ENCODE data around the gene ATP8B3. TPM values are rescaled to one million over a fixed set of nuclear protein-coding genes. Genes with fewer than 3 reads are reported as not detected.

The ATP8B3 gene
- total and polyA plus RNA-seq, 9 of the 15 experiments (the other 6 are each of a cell fraction or from before 2014, with no cell fraction given), result 1.2 to 12.3 (median 3.8) TPM

DNA sequence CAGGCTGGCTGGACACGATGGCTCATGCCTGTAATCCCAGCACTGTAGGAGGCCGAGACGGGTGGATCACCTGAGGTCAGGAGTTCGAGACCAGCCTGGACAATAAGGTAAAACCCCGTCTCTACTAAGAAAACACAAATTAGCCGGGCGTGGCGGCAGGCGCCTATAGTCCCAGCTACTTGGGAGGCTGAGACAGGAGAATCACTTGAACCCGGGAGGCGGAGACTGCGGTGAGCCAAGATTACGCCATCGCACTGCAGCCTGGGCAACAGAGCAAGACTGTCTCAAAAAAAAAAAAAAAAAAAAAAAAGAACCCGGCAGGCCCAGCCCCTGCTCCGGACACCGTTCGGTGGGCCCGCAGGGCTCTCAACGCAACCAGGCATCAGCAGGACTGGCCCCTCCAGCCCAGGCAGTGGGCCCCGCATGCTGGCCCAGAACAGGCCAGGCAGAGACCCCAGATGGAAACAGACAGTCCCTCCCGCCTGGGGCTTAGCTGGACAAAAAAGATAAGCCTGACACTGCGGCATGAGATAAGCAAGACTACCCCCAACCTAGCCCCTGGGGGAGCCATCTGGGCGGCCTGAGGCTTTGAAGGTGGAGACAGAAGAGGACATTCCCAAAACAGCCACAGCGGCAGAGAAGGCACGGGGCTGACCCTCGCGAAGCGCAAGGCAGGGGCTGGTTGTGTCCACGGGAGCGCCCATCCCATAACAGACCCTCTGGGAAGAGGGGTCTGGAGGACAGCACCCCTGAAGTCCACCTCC is 24.6 kb upstream of the ATP8B3 start (continued):
- TF ChIP-seq CHCHD3 (CRISPR knock-in tag; IDR thresholded peaks at IDR 0.05) (no peak), ZHX1 (conservative IDR thresholded peaks at IDR 0.05; ENCODE audit: low read length) (no peak), CBX8 (IDR thresholded peaks at IDR 0.05; ENCODE audit: borderline replicate concordance, extremely low read depth, low read depth, low read length, poor library complexity, severe bottlenecking) (no peak), MCM7 (IDR thresholded peaks at IDR 0.05) (no peak), ZNF707 (CRISPR knock-in tag; conservative IDR thresholded peaks at IDR 0.05) (no peak), ZNF778 (CRISPR knock-in tag; IDR thresholded peaks at IDR 0.05) (no peak), SMARCA5 (IDR thresholded peaks at IDR 0.05) (peak; percentile 86; the same call in 1 of the 2 replicates), RB1 (IDR thresholded peaks at IDR 0.05; ENCODE audit: low read depth) (peak; percentile 26; the same call in 1 of the 2 replicates), U2AF1 (optimal IDR thresholded peaks at IDR 0.05; ENCODE audit: low read depth, low read length) (no peak), ELK3 (CRISPR knock-in tag; IDR thresholded peaks at IDR 0.05) (no peak), GATA2 (CRISPR knock-in tag; IDR thresholded peaks at IDR 0.05) (peak; percentile 89), SRSF3 (IDR thresholded peaks at IDR 0.05; ENCODE audit: insufficient read depth, low read length) (no peak), ZBTB17 (CRISPR knock-in tag; IDR thresholded peaks at IDR 0.05) (0 out of 2 replicates have a peak, but pooled peaks have one; percentile 13), ZBTB7A (IDR thresholded peaks at IDR 0.05; ENCODE audit: borderline replicate concordance, control insufficient read depth, low read depth, low read length) (peak; percentile 83), GABPB2 (CRISPR knock-in tag; conservative IDR thresholded peaks at IDR 0.05) (no peak), SMAD1 (IDR thresholded peaks at IDR 0.05; ENCODE audit: low read depth, low read length, partially characterized antibody) (no peak), SMC3 (conservative IDR thresholded peaks at IDR 0.05; ENCODE audit: insufficient read depth, low read depth, low read length) (no peak), MAFK (IDR thresholded peaks at IDR 0.05; ENCODE audit: low read length) (no peak), BCL6 (CRISPR knock-in tag; IDR thresholded peaks at IDR 0.05) (no peak)
- TF ChIP-seq, protein P1, sequence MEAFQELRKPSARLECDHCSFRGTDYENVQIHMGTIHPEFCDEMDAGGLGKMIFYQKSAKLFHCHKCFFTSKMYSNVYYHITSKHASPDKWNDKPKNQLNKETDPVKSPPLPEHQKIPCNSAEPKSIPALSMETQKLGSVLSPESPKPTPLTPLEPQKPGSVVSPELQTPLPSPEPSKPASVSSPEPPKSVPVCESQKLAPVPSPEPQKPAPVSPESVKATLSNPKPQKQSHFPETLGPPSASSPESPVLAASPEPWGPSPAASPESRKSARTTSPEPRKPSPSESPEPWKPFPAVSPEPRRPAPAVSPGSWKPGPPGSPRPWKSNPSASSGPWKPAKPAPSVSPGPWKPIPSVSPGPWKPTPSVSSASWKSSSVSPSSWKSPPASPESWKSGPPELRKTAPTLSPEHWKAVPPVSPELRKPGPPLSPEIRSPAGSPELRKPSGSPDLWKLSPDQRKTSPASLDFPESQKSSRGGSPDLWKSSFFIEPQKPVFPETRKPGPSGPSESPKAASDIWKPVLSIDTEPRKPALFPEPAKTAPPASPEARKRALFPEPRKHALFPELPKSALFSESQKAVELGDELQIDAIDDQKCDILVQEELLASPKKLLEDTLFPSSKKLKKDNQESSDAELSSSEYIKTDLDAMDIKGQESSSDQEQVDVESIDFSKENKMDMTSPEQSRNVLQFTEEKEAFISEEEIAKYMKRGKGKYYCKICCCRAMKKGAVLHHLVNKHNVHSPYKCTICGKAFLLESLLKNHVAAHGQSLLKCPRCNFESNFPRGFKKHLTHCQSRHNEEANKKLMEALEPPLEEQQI (IDR thresholded peaks at IDR 0.05), result no peak
- TF ChIP-seq, protein P2, sequence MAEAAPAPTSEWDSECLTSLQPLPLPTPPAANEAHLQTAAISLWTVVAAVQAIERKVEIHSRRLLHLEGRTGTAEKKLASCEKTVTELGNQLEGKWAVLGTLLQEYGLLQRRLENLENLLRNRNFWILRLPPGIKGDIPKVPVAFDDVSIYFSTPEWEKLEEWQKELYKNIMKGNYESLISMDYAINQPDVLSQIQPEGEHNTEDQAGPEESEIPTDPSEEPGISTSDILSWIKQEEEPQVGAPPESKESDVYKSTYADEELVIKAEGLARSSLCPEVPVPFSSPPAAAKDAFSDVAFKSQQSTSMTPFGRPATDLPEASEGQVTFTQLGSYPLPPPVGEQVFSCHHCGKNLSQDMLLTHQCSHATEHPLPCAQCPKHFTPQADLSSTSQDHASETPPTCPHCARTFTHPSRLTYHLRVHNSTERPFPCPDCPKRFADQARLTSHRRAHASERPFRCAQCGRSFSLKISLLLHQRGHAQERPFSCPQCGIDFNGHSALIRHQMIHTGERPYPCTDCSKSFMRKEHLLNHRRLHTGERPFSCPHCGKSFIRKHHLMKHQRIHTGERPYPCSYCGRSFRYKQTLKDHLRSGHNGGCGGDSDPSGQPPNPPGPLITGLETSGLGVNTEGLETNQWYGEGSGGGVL (CRISPR knock-in tag; IDR thresholded peaks at IDR 0.05), result no peak
